Measurements from ENCODE around the gene THADA. TPM values are rescaled to one million over a fixed set of nuclear protein-coding genes. Genes with fewer than 3 reads are reported as not detected.
A peak's percentile ranks its signal among the peaks of the same experiment; 100 is the strongest.

THADA gene
- polyA plus RNA-seq, 1 donor (not counting 4 experiments of a cell fraction or from before 2014, with no cell fraction given), result 22.6 TPM

DNA sequence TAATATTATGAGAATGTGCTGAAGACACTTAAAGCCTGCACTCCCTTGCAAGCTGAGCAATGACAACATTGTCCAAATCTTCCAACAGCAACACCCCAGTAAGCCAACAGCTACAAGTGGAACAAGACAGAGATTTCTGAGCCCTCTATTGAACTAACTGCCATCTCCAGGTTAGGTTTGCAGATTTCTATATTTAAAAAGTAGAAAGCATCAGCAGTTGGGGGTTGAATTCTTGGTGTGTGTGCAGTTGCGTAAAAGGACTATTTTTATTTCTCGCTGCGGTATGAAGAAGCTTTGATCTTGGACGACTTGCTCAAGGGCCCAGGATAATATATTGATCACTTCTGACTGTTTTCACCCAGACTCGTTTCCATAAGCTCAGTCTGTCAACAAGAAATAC is 263.2 kb downstream of the THADA start:
- TF ChIP-seq, protein P1, sequence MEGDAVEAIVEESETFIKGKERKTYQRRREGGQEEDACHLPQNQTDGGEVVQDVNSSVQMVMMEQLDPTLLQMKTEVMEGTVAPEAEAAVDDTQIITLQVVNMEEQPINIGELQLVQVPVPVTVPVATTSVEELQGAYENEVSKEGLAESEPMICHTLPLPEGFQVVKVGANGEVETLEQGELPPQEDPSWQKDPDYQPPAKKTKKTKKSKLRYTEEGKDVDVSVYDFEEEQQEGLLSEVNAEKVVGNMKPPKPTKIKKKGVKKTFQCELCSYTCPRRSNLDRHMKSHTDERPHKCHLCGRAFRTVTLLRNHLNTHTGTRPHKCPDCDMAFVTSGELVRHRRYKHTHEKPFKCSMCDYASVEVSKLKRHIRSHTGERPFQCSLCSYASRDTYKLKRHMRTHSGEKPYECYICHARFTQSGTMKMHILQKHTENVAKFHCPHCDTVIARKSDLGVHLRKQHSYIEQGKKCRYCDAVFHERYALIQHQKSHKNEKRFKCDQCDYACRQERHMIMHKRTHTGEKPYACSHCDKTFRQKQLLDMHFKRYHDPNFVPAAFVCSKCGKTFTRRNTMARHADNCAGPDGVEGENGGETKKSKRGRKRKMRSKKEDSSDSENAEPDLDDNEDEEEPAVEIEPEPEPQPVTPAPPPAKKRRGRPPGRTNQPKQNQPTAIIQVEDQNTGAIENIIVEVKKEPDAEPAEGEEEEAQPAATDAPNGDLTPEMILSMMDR (optimal IDR thresholded peaks at IDR 0.05 in 1 of 3, IDR thresholded peaks at IDR 0.05 in 1 of 3, conservative IDR thresholded peaks at IDR 0.05 in 1 of 3; ENCODE audit: extremely low read depth in 1 of 3, insufficient read depth in 2 of 3, low read length in 3 of 3), result no peak
- TF ChIP-seq EZH2 (IDR thresholded peaks at IDR 0.05; ENCODE audit: low read length), result no peak
- DNase-seq (ENCODE audit: low read depth, low spot score) (no peak), FAIRE-seq (no peak)
- Histone ChIP-seq H4K20me1 (ENCODE audit: control insufficient read depth, extremely low read depth, insufficient read depth, low read length) (no peaks in the 10 kb centered on the region), H3K9me3 (ENCODE audit: control insufficient read depth, low read depth, low read length) (no peaks in the 10 kb centered on the region), H3K4me2 (ENCODE audit: control insufficient read depth, extremely low read depth, insufficient read depth, low read depth, low read length) (peak overlapping the region; percentile 70), H3K27ac (ENCODE audit: control insufficient read depth, insufficient read depth, low read length) (peak overlapping the region; percentile 59), H3K36me3 (ENCODE audit: control insufficient read depth in 2 of 2, extremely low read depth in 1 of 2, insufficient read depth in 2 of 2, low read length in 2 of 2) (peaks cover 0 to 4% of the 10 kb centered on the region in 2 experiments), H3K4me1 (ENCODE audit: control insufficient read depth, extremely low read depth, insufficient read depth, low read length) (peaks cover 18% of the 10 kb centered on the region), H3K9ac (ENCODE audit: control insufficient read depth, extremely low read depth, insufficient read depth, low read length) (no peak overlapping the region), H3K79me2 (ENCODE audit: control insufficient read depth, insufficient read depth, low read length) (no peaks in the 10 kb centered on the region), H3K4me3 (ENCODE audit: control insufficient read depth in 2 of 3, extremely low read depth in 1 of 3, insufficient read depth in 2 of 3, low read depth in 1 of 3, low read length in 3 of 3) (no peak overlapping the region), H3K27me3 (ENCODE audit: control insufficient read depth, extremely low read depth, insufficient read depth, low read length) (no peaks in the 10 kb centered on the region), H2AFZ (ENCODE audit: control insufficient read depth, low read length) (no peak overlapping the region), H3K9me1 (ENCODE audit: control insufficient read depth, extremely low read depth, insufficient read depth, low read length) (no peaks in the 10 kb centered on the region)
- dilution Hi-C loops (cut with MboI; ENCODE audit: extremely low pct_ligation_motif_present, low sequenced_read_pairs), result no loop called here

DNA sequence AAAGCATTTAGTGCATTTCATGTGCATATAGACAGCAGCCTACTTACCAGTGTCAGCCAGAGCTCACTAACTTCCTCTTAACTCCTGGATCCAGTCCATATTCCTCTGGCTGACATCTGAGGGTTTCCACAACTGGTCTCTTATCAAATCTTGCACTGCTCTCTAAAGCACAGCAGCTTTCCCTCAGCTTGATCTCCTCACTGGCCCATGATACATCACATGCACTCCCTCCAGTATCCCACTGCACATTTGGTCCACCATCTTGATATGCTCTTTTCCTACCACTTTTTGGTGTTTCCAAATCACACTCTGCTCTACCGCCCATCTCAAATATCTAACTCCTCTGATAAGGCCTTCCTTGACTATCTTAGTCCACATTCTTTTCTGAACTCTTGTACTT is 264.4 kb downstream of the THADA start:
- no peak overlapping the region for H3K27ac ChIP-seq (ENCODE audit: control insufficient read depth, insufficient read depth, low read length)
- no peaks in the 10 kb centered on the region for H3K9me1 ChIP-seq (ENCODE audit: control insufficient read depth, extremely low read depth, insufficient read depth, low read length)
- H3K9me3 ChIP-seq (ENCODE audit: control insufficient read depth, low read depth, low read length), result no peaks in the 10 kb centered on the region
- H3K36me3 ChIP-seq (ENCODE audit: control insufficient read depth in 2 of 2, extremely low read depth in 1 of 2, insufficient read depth in 2 of 2, low read length in 2 of 2), result peaks cover 0 to 4% of the 10 kb centered on the region in 2 experiments
- H3K27me3 ChIP-seq (ENCODE audit: control insufficient read depth, extremely low read depth, insufficient read depth, low read length), result no peaks in the 10 kb centered on the region
- TF ChIP-seq, protein P1 (optimal IDR thresholded peaks at IDR 0.05 in 1 of 3, IDR thresholded peaks at IDR 0.05 in 1 of 3, conservative IDR thresholded peaks at IDR 0.05 in 1 of 3; ENCODE audit: extremely low read depth in 1 of 3, insufficient read depth in 2 of 3, low read length in 3 of 3), result no peak
- no peak for TF ChIP-seq EZH2 (IDR thresholded peaks at IDR 0.05; ENCODE audit: low read length)
- no peaks in the 10 kb centered on the region for H3K79me2 ChIP-seq (ENCODE audit: control insufficient read depth, insufficient read depth, low read length)
- H3K4me3 ChIP-seq (ENCODE audit: control insufficient read depth in 2 of 3, extremely low read depth in 1 of 3, insufficient read depth in 2 of 3, low read depth in 1 of 3, low read length in 3 of 3), result no peak overlapping the region
- peaks cover 15% of the 10 kb centered on the region for H3K4me1 ChIP-seq (ENCODE audit: control insufficient read depth, extremely low read depth, insufficient read depth, low read length)
- no peaks in the 10 kb centered on the region for H4K20me1 ChIP-seq (ENCODE audit: control insufficient read depth, extremely low read depth, insufficient read depth, low read length)
- no peak overlapping the region for H3K9ac ChIP-seq (ENCODE audit: control insufficient read depth, extremely low read depth, insufficient read depth, low read length)
- no peak overlapping the region for H3K4me2 ChIP-seq (ENCODE audit: control insufficient read depth, extremely low read depth, insufficient read depth, low read depth, low read length)
- no peak overlapping the region for H2AFZ ChIP-seq (ENCODE audit: control insufficient read depth, low read length)
- no peak for DNase-seq (ENCODE audit: low read depth, low spot score)
- dilution Hi-C loops (cut with MboI; ENCODE audit: extremely low pct_ligation_motif_present, low sequenced_read_pairs), result no loop called here
- no peak for FAIRE-seq

Measured in keratinocyte (primary cell).